Muscle layer of duodenum (tissue), 2 donors: ENCODE data around the gene ZFAND3.

ENCODE experiments used
- H3K27ac ChIP-seq: one replicate; pipeline ENCODE4 v1.7.0; 2013; ENCODE audit warnings: mild to moderate bottlenecking, low read length
- H3K27me3 ChIP-seq: one replicate; pipeline ENCODE4 v1.7.0; 2013; ENCODE audit warnings: low read depth, mild to moderate bottlenecking, control low read depth, low read length
- H3K36me3 ChIP-seq, 2 donors: one replicate each; pipeline ENCODE4 v1.7.0; 2013; ENCODE audit warnings: low read length in 2 of 2, control low read depth in 1 of 2, mild to moderate bottlenecking in 1 of 2; ENCODE audit not compliant: insufficient read depth in 2 of 2, control insufficient read depth in 1 of 2
- H3K4me1 ChIP-seq, 2 donors: one replicate each; pipeline ENCODE4 v1.7.0; 2013; ENCODE audit warnings: low read length in 2 of 2, mild to moderate bottlenecking in 2 of 2, control low read depth in 1 of 2, moderate library complexity in 1 of 2; ENCODE audit not compliant: insufficient read depth in 2 of 2, control insufficient read depth in 1 of 2
- H3K4me3 ChIP-seq, 2 donors: one replicate each; pipeline ENCODE4 v1.7.0; 2013; ENCODE audit warnings: low read length in 2 of 2, low read depth in 1 of 2, mild to moderate bottlenecking in 1 of 2
- H3K9me3 ChIP-seq, 2 donors: one replicate each; pipeline ENCODE4 v1.7.0; 2013; ENCODE audit warnings: low read length in 2 of 2, control low read depth in 1 of 2, mild to moderate bottlenecking in 1 of 2; ENCODE audit not compliant: control insufficient read depth in 1 of 2
- donor health status: healthy.

The ZFAND3 gene

GRCh38 chr6:38169977-38170526 lies 350.5 kb downstream of the ZFAND3 start:
- peaks cover 0 to 16% of the 10 kb centered on the region in 2 donors for H3K36me3 ChIP-seq
- H3K4me1 ChIP-seq = peaks cover 0 to 2% of the 10 kb centered on the region in 2 donors
- no peaks in the 10 kb centered on the region for H3K9me3 ChIP-seq
- no peak overlapping the region for H3K27ac ChIP-seq
- H3K27me3 ChIP-seq = no peaks in the 10 kb centered on the region
- no peak overlapping the region for H3K4me3 ChIP-seq

- H3K36me3 ChIP-seq = peaks cover 0 to 16% of the 10 kb centered on the region in 2 donors
- no peak overlapping the region for H3K27ac ChIP-seq
- no peaks in the 10 kb centered on the region for H3K9me3 ChIP-seq
- no peaks in the 10 kb centered on the region for H3K27me3 ChIP-seq
- H3K4me3 ChIP-seq = no peak overlapping the region
- peaks cover 0 to 2% of the 10 kb centered on the region in 2 donors for H3K4me1 ChIP-seq
Observed at GRCh38 chr6:38170666-38171355, 351.3 kb downstream of the ZFAND3 start.

GRCh38 chr6:38171997-38172738 lies 352.6 kb downstream of the ZFAND3 start:
- H3K36me3 ChIP-seq = peaks cover 0 to 16% of the 10 kb centered on the region in 2 donors
- no peaks in the 10 kb centered on the region for H3K27me3 ChIP-seq
- no peaks in the 10 kb centered on the region for H3K9me3 ChIP-seq
- peaks cover 0 to 2% of the 10 kb centered on the region in 2 donors for H3K4me1 ChIP-seq
- H3K4me3 ChIP-seq = no peak overlapping the region
- no peak overlapping the region for H3K27ac ChIP-seq

- Histone ChIP-seq H3K4me3 (no peak overlapping the region), H3K4me1 (peaks cover 0 to 2% of the 10 kb centered on the region in 2 donors), H3K27ac (no peak overlapping the region), H3K36me3 (peaks cover 0 to 16% of the 10 kb centered on the region in 2 donors), H3K9me3 (no peaks in the 10 kb centered on the region), H3K27me3 (no peaks in the 10 kb centered on the region)
Observed at GRCh38 chr6:38172739-38173410, 353.3 kb downstream of the ZFAND3 start.

GRCh38 chr6:38173909-38174308 lies 354.4 kb downstream of the ZFAND3 start:
- Histone ChIP-seq H3K9me3 (no peaks in the 10 kb centered on the region), H3K4me3 (no peak overlapping the region), H3K27me3 (no peaks in the 10 kb centered on the region), H3K4me1 (peaks cover 0 to 2% of the 10 kb centered on the region in 2 donors), H3K36me3 (peaks cover 0 to 16% of the 10 kb centered on the region in 2 donors), H3K27ac (no peak overlapping the region)

GRCh38 chr6:38174315-38174714 lies 354.8 kb downstream of the ZFAND3 start:
- H3K4me3 ChIP-seq = no peak overlapping the region
- H3K4me1 ChIP-seq = peaks cover 0 to 2% of the 10 kb centered on the region in 2 donors
- H3K36me3 ChIP-seq = peaks cover 0 to 16% of the 10 kb centered on the region in 2 donors
- no peak overlapping the region for H3K27ac ChIP-seq
- H3K27me3 ChIP-seq = no peaks in the 10 kb centered on the region
- no peaks in the 10 kb centered on the region for H3K9me3 ChIP-seq

GRCh38 chr6:38174806-38175495 lies 355.4 kb downstream of the ZFAND3 start:
- Histone ChIP-seq H3K4me1 (peaks cover 0 to 2% of the 10 kb centered on the region in 2 donors), H3K9me3 (no peaks in the 10 kb centered on the region), H3K27ac (no peak overlapping the region)

GRCh38 chr6:38175786-38176185 lies 356.3 kb downstream of the ZFAND3 start:
- H3K27me3 ChIP-seq = no peaks in the 10 kb centered on the region
- H3K4me3 ChIP-seq = no peak overlapping the region
- H3K4me1 ChIP-seq = peaks cover 0 to 2% of the 10 kb centered on the region in 2 donors
- H3K27ac ChIP-seq = no peak overlapping the region
- H3K9me3 ChIP-seq = no peaks in the 10 kb centered on the region
- peaks cover 0 to 16% of the 10 kb centered on the region in 2 donors for H3K36me3 ChIP-seq

More at GRCh38 chr6:38174806-38175495, 355.4 kb downstream of the ZFAND3 start:
- Histone ChIP-seq H3K36me3 (peaks cover 0 to 16% of the 10 kb centered on the region in 2 donors), H3K4me3 (no peak overlapping the region), H3K27me3 (no peaks in the 10 kb centered on the region)

- Histone ChIP-seq H3K36me3 (peaks cover 0 to 16% of the 10 kb centered on the region in 2 donors), H3K4me3 (no peak overlapping the region), H3K9me3 (no peaks in the 10 kb centered on the region), H3K27me3 (no peaks in the 10 kb centered on the region), H3K4me1 (no peaks in the 10 kb centered on the region), H3K27ac (no peak overlapping the region)
Observed at GRCh38 chr6:38176797-38177751, 357.5 kb downstream of the ZFAND3 start.
